HuH-7 (cell line): ENCODE results near the gene KCNN1.

Experiments
- DNase-seq: peaks from one replicate; pipeline ENCODE4 v3.0.0; 2011; ENCODE audit warnings: low spot score

KCNN1 gene

GRCh38 chr19:17947815-17948513 is 18.9 kb upstream of the KCNN1 start:
- peak; percentile 97 for DNase-seq

GRCh38 chr19:17948514-17948900 is 18.4 kb upstream of the KCNN1 start:
- DNase-seq, result no peak

GRCh38 chr19:17948931-17949930 is 17.7 kb upstream of the KCNN1 start:
- no peak for DNase-seq

- no peak for DNase-seq
These were observed 17.0 kb upstream of the KCNN1 start for GRCh38 chr19:17949956-17950309.

GRCh38 chr19:17950310-17951156 is 16.4 kb upstream of the KCNN1 start:
- no peak for DNase-seq

- DNase-seq, result no peak
These were observed 15.5 kb upstream of the KCNN1 start for GRCh38 chr19:17951157-17951989.

- DNase-seq, result no peak
These were observed 14.6 kb upstream of the KCNN1 start for GRCh38 chr19:17951990-17952976.

GRCh38 chr19:17953316-17953801 is 13.5 kb upstream of the KCNN1 start:
- DNase-seq, result no peak

- DNase-seq, result no peak
These were observed 13.0 kb upstream of the KCNN1 start for GRCh38 chr19:17953869-17954268.

GRCh38 chr19:17954401-17954800 is 12.5 kb upstream of the KCNN1 start:
- DNase-seq, result no peak

GRCh38 chr19:17957149-17957849 is 9.6 kb upstream of the KCNN1 start:
- no peak for DNase-seq

GRCh38 chr19:17957885-17958284 is 9.0 kb upstream of the KCNN1 start:
- no peak for DNase-seq

- DNase-seq, result no peak
These were observed 2.8 kb upstream of the KCNN1 start for GRCh38 chr19:17963936-17964691.

- no peak for DNase-seq
These were observed 1.4 kb upstream of the KCNN1 start for GRCh38 chr19:17965370-17966128.

- DNase-seq, result no peak
These were observed 801 bp upstream of the KCNN1 start for GRCh38 chr19:17966129-17966483.

- DNase-seq, result no peak
These were observed 547 bp downstream of the KCNN1 start for GRCh38 chr19:17967257-17968051.

GRCh38 chr19:17968362-17968761 is 1.5 kb downstream of the KCNN1 start:
- DNase-seq, result no peak
